Trophoblast cell (in vitro differentiated cells and primary cell): ENCODE results near the gene CEP295NL.
"Not testable (repeated sequence)": the region's sequence is repeated elsewhere in the genome, so short reads cannot be mapped to it uniquely, and the experiment has no call there.

ENCODE experiments used
- DNase-seq, 2 donors: peaks; one replicate each; pipeline ENCODE4 v3.0.0-alpha.2; 2016
- H2AFZ ChIP-seq: 2 replicates; pipeline ENCODE4 v1.6.1; 2013; ENCODE audit warnings: low read length, moderate library complexity, mild to moderate bottlenecking; ENCODE audit not compliant: insufficient read depth, poor library complexity
- H2AK5ac ChIP-seq: 2 replicates; pipeline ENCODE4 v1.6.1; 2013; ENCODE audit warnings: mild to moderate bottlenecking, low read length
- H2BK120ac ChIP-seq: 2 replicates; pipeline ENCODE4 v1.6.1; 2013; ENCODE audit warnings: low read length, mild to moderate bottlenecking, moderate library complexity; ENCODE audit not compliant: insufficient read depth, poor library complexity
- H2BK12ac ChIP-seq: 2 replicates; pipeline ENCODE4 v1.6.1; 2013; ENCODE audit warnings: mild to moderate bottlenecking, low read length, moderate library complexity
- H2BK5ac ChIP-seq: 2 replicates; pipeline ENCODE4 v1.6.1; 2013; ENCODE audit warnings: low read length, low read depth, moderate library complexity, mild to moderate bottlenecking; ENCODE audit not compliant: poor library complexity
- H3K14ac ChIP-seq: 2 replicates; pipeline ENCODE4 v1.6.1; 2013; ENCODE audit warnings: mild to moderate bottlenecking, low read length
- H3K18ac ChIP-seq: 2 replicates; pipeline ENCODE4 v1.6.1; 2013; ENCODE audit warnings: mild to moderate bottlenecking, low read length
- H3K23ac ChIP-seq: 2 replicates; pipeline ENCODE4 v1.6.1; 2013; ENCODE audit warnings: low read length
- H3K27ac ChIP-seq: 2 replicates; pipeline ENCODE4 v1.5.1; 2013; ENCODE audit warnings: low read depth, mild to moderate bottlenecking, inconsistent platforms, low read length, moderate library complexity
- H3K27me3 ChIP-seq: 2 replicates; pipeline ENCODE4 v1.6.1; 2013; ENCODE audit warnings: inconsistent platforms, mild to moderate bottlenecking, low read length, moderate library complexity; ENCODE audit not compliant: insufficient read depth
- H3K36me3 ChIP-seq, 2 experiments: 1 replicate in 1 of 2; 2 replicates in 1 of 2; pipeline ENCODE4 v1.6.1; 2013; ENCODE audit warnings: low read length in 2 of 2, mild to moderate bottlenecking in 2 of 2, moderate library complexity in 1 of 2; ENCODE audit not compliant: insufficient read depth in 2 of 2, control insufficient read depth in 1 of 2
- H3K4ac ChIP-seq: 2 replicates; pipeline ENCODE4 v1.6.1; 2013; ENCODE audit warnings: low read depth, mild to moderate bottlenecking, low read length, moderate library complexity
- H3K4me1 ChIP-seq, 2 experiments: 1 replicate in 1 of 2; 2 replicates in 1 of 2; pipeline ENCODE4 v1.6.1; 2013; ENCODE audit warnings: low read length in 2 of 2, mild to moderate bottlenecking in 2 of 2, moderate library complexity in 1 of 2; ENCODE audit not compliant: insufficient read depth in 2 of 2, control insufficient read depth in 1 of 2
- H3K4me2 ChIP-seq: 2 replicates; pipeline ENCODE4 v1.6.1; 2013; ENCODE audit warnings: inconsistent platforms, mild to moderate bottlenecking, low read length, moderate library complexity
- H3K4me3 ChIP-seq: 2 replicates; pipeline ENCODE4 v1.5.1; 2013; ENCODE audit warnings: mild to moderate bottlenecking, low read depth, low read length, inconsistent platforms
- H3K79me1 ChIP-seq: one replicate; pipeline ENCODE4 v1.6.1; 2013; ENCODE audit warnings: low read length
- H3K79me2 ChIP-seq: 2 replicates; pipeline ENCODE4 v1.6.1; 2013; ENCODE audit warnings: low read length, mild to moderate bottlenecking; ENCODE audit not compliant: control insufficient read depth, insufficient read depth, poor library complexity
- H3K9ac ChIP-seq: 2 replicates; pipeline ENCODE4 v1.6.1; 2013; ENCODE audit warnings: mild to moderate bottlenecking, low read length
- H3K9me3 ChIP-seq: 2 replicates; pipeline ENCODE4 v1.6.1; 2013; ENCODE audit warnings: low read depth, mild to moderate bottlenecking, control low read depth, inconsistent platforms, low read length; ENCODE audit not compliant: insufficient read depth
- H4K12ac ChIP-seq: 2 replicates; pipeline ENCODE4 v1.6.1; 2013; ENCODE audit warnings: low read depth, mild to moderate bottlenecking, low read length, moderate library complexity
- H4K8ac ChIP-seq: 2 replicates; pipeline ENCODE4 v1.6.1; 2013; ENCODE audit warnings: low read depth, mild to moderate bottlenecking, low read length, moderate library complexity
- H4K91ac ChIP-seq: one replicate; pipeline ENCODE4 v1.6.1; 2013; ENCODE audit warnings: low read depth, mild to moderate bottlenecking, low read length, moderate library complexity
- WGBS: extraction: QIAGEN DNeasy Blood & Tissue Kit; methylation state at CpG from one replicate; pipeline ENCODE4 v1.1.7; 2013; ENCODE audit warnings: missing lambda C conversion rate; ENCODE audit not compliant: insufficient read length, insufficient coverage; ENCODE audit errors: extremely low coverage; 5-methylcytosine and 5-hydroxymethylcytosine counted together

The CEP295NL gene

DNA sequence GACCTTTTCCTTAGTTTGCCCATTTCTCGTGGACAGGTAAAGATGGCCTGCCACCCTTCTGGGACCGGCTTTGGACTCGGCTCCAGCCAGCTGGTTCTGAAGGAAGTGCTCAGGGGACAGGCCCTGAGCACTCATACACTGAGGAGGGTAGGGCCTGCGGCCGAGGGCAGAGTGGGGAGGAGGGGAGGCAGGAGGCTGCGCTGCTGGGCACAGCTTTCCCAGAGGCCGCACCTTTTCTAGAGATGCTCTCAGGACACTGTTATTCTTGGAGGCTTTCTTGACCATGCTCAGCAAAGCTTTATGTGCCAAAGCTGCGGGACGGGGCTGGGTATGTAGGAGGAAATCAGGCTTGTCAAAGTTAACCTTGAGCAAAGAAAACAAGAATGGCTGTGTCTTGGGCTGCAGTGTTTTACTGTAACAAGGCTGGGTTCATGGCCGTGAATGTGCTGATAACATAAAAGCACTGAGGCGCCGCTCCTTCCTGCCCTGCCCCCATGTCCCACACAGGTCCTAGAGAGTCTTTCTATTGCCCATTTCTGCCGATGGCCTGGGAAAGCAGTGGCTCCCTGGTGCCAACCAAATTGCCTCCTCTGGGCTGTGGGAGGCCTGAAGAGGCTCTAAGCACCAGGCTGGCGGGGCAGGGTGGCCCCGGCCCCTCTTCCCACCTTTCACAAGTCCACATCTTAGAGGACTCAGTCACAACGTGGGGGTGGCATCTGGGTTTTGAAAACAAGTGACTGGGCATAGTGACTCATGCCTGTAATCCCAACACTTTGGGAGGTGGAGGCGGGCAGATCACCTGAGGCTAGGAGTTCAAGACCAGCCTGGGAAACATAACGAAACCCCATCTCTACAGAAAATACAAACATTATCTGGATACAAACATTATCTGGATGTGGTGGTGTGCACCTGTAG lies 44.5 kb upstream of the CEP295NL start:
- H2BK120ac ChIP-seq = no peak overlapping the region
- H3K4ac ChIP-seq = no peak overlapping the region
- no CpG with 5 or more reads among the region's 18 CpGs for WGBS
- no peak overlapping the region for H3K9ac ChIP-seq
- DNase-seq = no peak
- no peak overlapping the region for H4K8ac ChIP-seq
- no peak overlapping the region for H2AFZ ChIP-seq
- H3K23ac ChIP-seq = no peak overlapping the region
- H4K91ac ChIP-seq = no peak overlapping the region
- H3K79me2 ChIP-seq = no peaks in the 10 kb centered on the region
- no peak overlapping the region for H3K4me2 ChIP-seq
- no peak overlapping the region for H2AK5ac ChIP-seq
- no peaks in the 10 kb centered on the region for H3K27me3 ChIP-seq
- H3K79me1 ChIP-seq = no peaks in the 10 kb centered on the region
- H2BK5ac ChIP-seq = no peak overlapping the region
- no peak overlapping the region for H3K14ac ChIP-seq
- no peak overlapping the region for H3K27ac ChIP-seq
- H4K12ac ChIP-seq = no peak overlapping the region
- H3K18ac ChIP-seq = no peak overlapping the region
- H3K9me3 ChIP-seq = peaks cover 6% of the 10 kb centered on the region
- no peak overlapping the region for H3K4me3 ChIP-seq
- H3K36me3 ChIP-seq = no peaks in the 10 kb centered on the region
- H3K4me1 ChIP-seq = no peaks in the 10 kb centered on the region
- H2BK12ac ChIP-seq = no peak overlapping the region

DNA sequence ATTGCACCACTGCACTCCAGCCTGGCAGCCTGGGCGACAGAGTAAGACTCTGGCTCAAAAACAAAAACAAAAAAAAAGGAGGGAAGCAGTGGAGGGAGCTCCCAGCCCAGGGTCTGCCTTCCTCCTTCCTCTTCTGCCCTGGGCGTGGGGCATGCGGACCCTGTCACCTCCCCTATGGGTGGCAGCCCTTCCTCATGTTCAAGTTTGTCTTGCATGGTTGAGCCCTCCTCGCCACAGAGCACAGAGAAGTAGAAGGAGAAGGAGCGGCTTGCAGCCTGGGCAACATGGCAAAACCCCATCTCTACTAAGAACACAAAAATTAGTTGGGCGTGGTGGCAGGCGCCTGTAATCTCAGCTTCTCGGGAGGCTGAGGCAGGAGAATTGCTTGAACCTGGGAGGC lies 43.6 kb upstream of the CEP295NL start:
- Histone ChIP-seq H4K8ac (no peak overlapping the region), H2BK12ac (no peak overlapping the region), H3K4ac (no peak overlapping the region), H3K36me3 (no peaks in the 10 kb centered on the region), H3K79me2 (no peaks in the 10 kb centered on the region), H3K4me2 (no peak overlapping the region), H3K23ac (no peak overlapping the region), H4K91ac (no peak overlapping the region), H3K9ac (no peak overlapping the region), H3K18ac (no peak overlapping the region), H3K4me3 (no peak overlapping the region), H2BK5ac (no peak overlapping the region), H3K27me3 (no peaks in the 10 kb centered on the region), H3K9me3 (peaks cover 6% of the 10 kb centered on the region), H3K79me1 (no peaks in the 10 kb centered on the region), H3K14ac (no peak overlapping the region), H2AFZ (no peak overlapping the region), H2AK5ac (no peak overlapping the region), H3K4me1 (no peaks in the 10 kb centered on the region), H4K12ac (no peak overlapping the region), H3K27ac (no peak overlapping the region), H2BK120ac (no peak overlapping the region)
- DNase-seq = no peak
- no CpG with 5 or more reads among the region's 8 CpGs for WGBS

DNA sequence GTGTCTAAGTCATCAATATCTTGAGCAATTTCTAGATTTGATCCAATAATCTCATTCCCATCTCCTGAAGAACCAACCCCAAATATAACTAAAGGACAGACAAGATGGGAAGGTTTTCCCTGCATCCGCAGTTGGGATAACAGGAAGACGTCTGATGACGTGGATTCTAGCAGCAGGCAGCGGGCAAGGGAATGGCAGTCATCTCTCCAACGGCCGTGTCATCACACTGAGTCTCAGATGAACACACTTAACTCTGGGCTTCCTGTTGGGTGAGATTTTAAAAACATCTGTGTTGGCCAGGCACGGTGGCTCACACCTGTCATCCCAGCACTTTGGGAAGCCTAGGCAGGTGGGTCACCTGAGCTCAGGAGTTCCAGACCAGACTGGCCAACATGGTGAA lies 43.1 kb upstream of the CEP295NL start:
- no peak overlapping the region for H2BK12ac ChIP-seq
- no peaks in the 10 kb centered on the region for H3K36me3 ChIP-seq
- H4K8ac ChIP-seq = no peak overlapping the region
- no peak overlapping the region for H2AFZ ChIP-seq
- no peak overlapping the region for H3K14ac ChIP-seq
- no peak overlapping the region for H3K4ac ChIP-seq
- H3K9ac ChIP-seq = no peak overlapping the region
- H3K27me3 ChIP-seq = no peaks in the 10 kb centered on the region
- no CpG with 5 or more reads among the region's 7 CpGs for WGBS
- no peak overlapping the region for H2BK5ac ChIP-seq
- peak; percentile 43 to 72 for DNase-seq
- H3K18ac ChIP-seq = no peak overlapping the region
- no peak overlapping the region for H4K12ac ChIP-seq
- no peaks in the 10 kb centered on the region for H3K79me2 ChIP-seq
- no peaks in the 10 kb centered on the region for H3K79me1 ChIP-seq
- no peak overlapping the region for H3K4me3 ChIP-seq
- no peaks in the 10 kb centered on the region for H3K4me1 ChIP-seq
- no peak overlapping the region for H2BK120ac ChIP-seq
- no peak overlapping the region for H3K23ac ChIP-seq
- H2AK5ac ChIP-seq = no peak overlapping the region
- H4K91ac ChIP-seq = no peak overlapping the region
- H3K27ac ChIP-seq = no peak overlapping the region
- peaks cover 6% of the 10 kb centered on the region for H3K9me3 ChIP-seq
- H3K4me2 ChIP-seq = no peak overlapping the region

DNA sequence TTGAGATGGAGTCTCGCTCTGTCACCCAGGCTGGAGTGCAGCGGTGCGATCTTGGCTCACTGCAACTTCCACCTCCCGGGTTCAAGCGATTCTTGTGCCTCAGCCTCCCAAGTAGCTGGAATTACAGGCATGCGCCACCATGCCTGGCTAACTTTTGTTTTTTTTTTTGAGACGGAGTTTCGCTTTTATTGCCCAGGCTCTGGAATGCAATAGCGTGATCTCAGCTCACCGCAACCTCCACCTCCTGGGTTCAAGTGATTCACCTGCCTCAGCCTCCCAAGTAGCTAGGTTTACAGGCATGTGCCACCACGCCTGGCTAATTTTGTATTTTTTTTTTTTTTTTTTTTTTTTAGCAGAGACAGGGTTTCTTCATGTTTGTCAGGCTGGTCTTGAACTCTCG lies 42.5 kb upstream of the CEP295NL start:
- not testable (repeated sequence) for H4K8ac ChIP-seq
- DNase-seq = peak in 1 of 2 donors; percentile 68

More for the DNA sequence above, 42.5 kb upstream of the CEP295NL start:
- not testable (repeated sequence) for H2BK12ac ChIP-seq, H3K4me2 ChIP-seq, H2BK5ac ChIP-seq, H3K4me1 ChIP-seq, H4K91ac ChIP-seq, H3K27me3 ChIP-seq, H3K4ac ChIP-seq, H3K4me3 ChIP-seq, H2AFZ ChIP-seq, H3K9ac ChIP-seq, H3K18ac ChIP-seq, H3K23ac ChIP-seq, H3K27ac ChIP-seq, H2BK120ac ChIP-seq, H3K79me1 ChIP-seq, H3K79me2 ChIP-seq, H3K36me3 ChIP-seq, H3K9me3 ChIP-seq, H3K14ac ChIP-seq, H2AK5ac ChIP-seq, H4K12ac ChIP-seq
- no CpG with 5 or more reads among the region's 12 CpGs for WGBS
